Common myeloid progenitor, CD34-positive (primary cell): ENCODE measurements around the gene ATP8A1.

Experiments
- CTCF ChIA-PET: fragments of 350-600 bp; sonication (Branson Sonifier 250); formaldehyde crosslinking; loops from one replicate; lab custom pipeline; 2021; ENCODE audit warnings: antibody characterized with exemption; lab: Charles Lee
- POLR2A ChIA-PET: fragments of 350-600 bp; sonication (Branson Sonifier 250); formaldehyde crosslinking; loops from one replicate; lab custom pipeline; 2021; ENCODE audit warnings: antibody characterized with exemption; lab: Charles Lee
- DNase-seq, 3 donors: peaks; one replicate each; pipeline versions ENCODE4 v3.0.0 to v3.0.0-alpha.2; 2013
- H3K27ac ChIP-seq, 2 experiments: 1 replicate in 1 of 2; 2 replicates in 1 of 2; pipeline ENCODE4 v1.7.0; 2013; ENCODE audit warnings: inconsistent platforms in 2 of 2, low read length in 2 of 2, mild to moderate bottlenecking in 2 of 2, low read depth in 1 of 2, moderate library complexity in 1 of 2; ENCODE audit not compliant: severe bottlenecking in 2 of 2, insufficient read depth in 1 of 2, poor library complexity in 1 of 2
- H3K27me3 ChIP-seq, 5 experiments: replicated peaks in 2 of 5; 1 replicate in 3 of 5; 2 replicates in 2 of 5; pipeline versions ENCODE4 v1.6.1 to v1.7.0; 2013; ENCODE audit warnings: low read length in 4 of 5, mild to moderate bottlenecking in 2 of 5, moderate library complexity in 2 of 5, inconsistent platforms in 1 of 5; ENCODE audit not compliant: insufficient read depth in 5 of 5, control insufficient read depth in 4 of 5
- H3K36me3 ChIP-seq, 4 experiments: 1 replicate in 2 of 4; 2 replicates in 2 of 4; pipeline versions ENCODE4 v1.6.1 to v1.7.0; 2013; ENCODE audit warnings: low read length in 3 of 4, control low read depth in 1 of 4, mild to moderate bottlenecking in 1 of 4; ENCODE audit not compliant: control insufficient read depth in 4 of 4, insufficient read depth in 4 of 4
- H3K4me1 ChIP-seq, 4 experiments: 1 replicate in 3 of 4; 2 replicates in 1 of 4; pipeline versions ENCODE4 v1.6.1 to v1.7.1; 2013; ENCODE audit warnings: low read length in 3 of 4, mild to moderate bottlenecking in 3 of 4, control low read depth in 1 of 4, inconsistent platforms in 1 of 4, moderate library complexity in 1 of 4; ENCODE audit not compliant: control insufficient read depth in 4 of 4, insufficient read depth in 4 of 4; ENCODE audit errors: control extremely low read depth in 1 of 4
- H3K4me3 ChIP-seq, 7 experiments: 1 replicate in 4 of 7; 2 replicates in 3 of 7; pipeline versions ENCODE4 v1.5.1 to v1.7.0; 2013; ENCODE audit warnings: mild to moderate bottlenecking in 7 of 7, low read length in 6 of 7, moderate library complexity in 6 of 7, inconsistent platforms in 2 of 7, low read depth in 2 of 7, control low read depth in 1 of 7; ENCODE audit not compliant: insufficient read depth in 4 of 7, control insufficient read depth in 1 of 7; ENCODE audit errors: extremely low read depth in 1 of 7
- H3K9me3 ChIP-seq, 5 experiments: 1 replicate in 4 of 5; 2 replicates in 1 of 5; pipeline versions ENCODE4 v1.6.1 to v1.7.1; 2013; ENCODE audit warnings: low read length in 4 of 5, mild to moderate bottlenecking in 2 of 5, inconsistent platforms in 1 of 5, low read depth in 1 of 5, moderate library complexity in 1 of 5; ENCODE audit not compliant: control insufficient read depth in 4 of 5, insufficient read depth in 2 of 5; ENCODE audit errors: control extremely low read depth in 1 of 5
- WGBS: methylation state at CpG from one replicate; pipeline ENCODE4 v1.1.5; 2013; ENCODE audit not compliant: insufficient coverage; 5-methylcytosine and 5-hydroxymethylcytosine counted together

ATP8A1 gene

DNA sequence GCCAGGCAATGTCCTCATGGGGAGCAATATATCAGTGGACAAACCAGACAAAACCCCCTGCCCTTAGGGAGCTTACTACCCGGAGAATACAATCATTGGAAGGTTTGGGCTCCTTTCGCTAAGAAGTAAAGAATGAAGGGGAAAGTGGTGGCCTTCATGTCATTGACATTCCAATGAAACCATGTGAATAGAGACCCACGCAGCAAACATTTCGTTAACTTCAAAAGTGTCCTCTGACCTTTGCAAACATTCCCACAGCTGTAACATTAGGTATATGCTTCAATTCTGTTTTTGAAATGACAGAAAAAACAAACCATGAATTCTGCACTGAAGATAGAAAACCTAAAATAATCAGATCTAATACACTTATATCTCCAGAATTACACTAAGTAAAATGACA lies 7.0 kb downstream of the ATP8A1 start:
- peaks cover 0 to 13% (median 5%) of the 10 kb centered on the region in 5 experiments for H3K9me3 ChIP-seq
- peaks cover 0 to 2% (median 0%) of the 10 kb centered on the region in 4 experiments for H3K36me3 ChIP-seq
- 80% methylated on average over 3 of the region's 4 CpGs for WGBS
- no peak overlapping the region for H3K4me3 ChIP-seq
- H3K27ac ChIP-seq: no peak overlapping the region
- DNase-seq: no peak
- H3K4me1 ChIP-seq: peaks cover 3 to 11% (median 7%) of the 10 kb centered on the region in 4 experiments
- H3K27me3 ChIP-seq: no peaks in the 10 kb centered on the region
- ChIA-PET POLR2A (no interaction called here), CTCF (interaction anchor here (1.1 kb wide), 1 partner anchor 9 kb away, joined by 3 read pairs; no protein-coding TSS in a partner anchor)

DNA sequence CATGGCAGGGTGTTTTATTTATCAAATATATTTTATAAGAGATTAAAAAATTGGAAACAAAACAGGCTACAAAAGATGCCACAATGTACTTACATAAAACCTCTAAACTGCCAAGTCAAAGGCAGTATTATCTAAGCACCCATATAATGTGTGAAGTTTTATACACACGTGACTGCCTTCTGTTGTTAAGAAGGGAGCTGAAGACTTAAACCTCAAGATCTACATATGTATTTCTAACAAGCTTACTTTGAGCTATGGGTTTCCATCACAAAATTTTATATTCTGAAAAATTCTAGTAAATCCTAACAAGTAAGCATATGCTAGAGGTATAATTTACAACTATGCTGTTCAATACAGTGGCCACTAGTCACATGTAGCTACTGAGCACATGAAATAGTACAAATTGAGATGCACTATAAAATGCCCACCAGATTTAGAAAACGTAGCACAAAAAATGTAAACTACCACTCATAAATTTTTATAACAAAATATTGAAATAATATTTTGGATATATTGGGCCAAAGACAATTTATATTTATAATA lies 9.8 kb downstream of the ATP8A1 start:
- ChIA-PET CTCF (interaction anchor here (1.1 to 3.4 kb wide), 2 partner anchors 10 to 11 kb away, joined by 3 to 16 read pairs; partner anchors contain the start of gene ATP8A1), POLR2A (no interaction called here)
- Histone ChIP-seq H3K27ac (no peak overlapping the region), H3K4me1 (no peaks in the 10 kb centered on the region), H3K36me3 (peaks cover 0 to 2% (median 0%) of the 10 kb centered on the region in 4 experiments), H3K27me3 (no peaks in the 10 kb centered on the region), H3K4me3 (no peak overlapping the region), H3K9me3 (peaks cover 0 to 11% (median 5%) of the 10 kb centered on the region in 5 experiments)
- WGBS: no CpG with 5 or more reads among the region's 2 CpGs
- no peak for DNase-seq

DNA sequence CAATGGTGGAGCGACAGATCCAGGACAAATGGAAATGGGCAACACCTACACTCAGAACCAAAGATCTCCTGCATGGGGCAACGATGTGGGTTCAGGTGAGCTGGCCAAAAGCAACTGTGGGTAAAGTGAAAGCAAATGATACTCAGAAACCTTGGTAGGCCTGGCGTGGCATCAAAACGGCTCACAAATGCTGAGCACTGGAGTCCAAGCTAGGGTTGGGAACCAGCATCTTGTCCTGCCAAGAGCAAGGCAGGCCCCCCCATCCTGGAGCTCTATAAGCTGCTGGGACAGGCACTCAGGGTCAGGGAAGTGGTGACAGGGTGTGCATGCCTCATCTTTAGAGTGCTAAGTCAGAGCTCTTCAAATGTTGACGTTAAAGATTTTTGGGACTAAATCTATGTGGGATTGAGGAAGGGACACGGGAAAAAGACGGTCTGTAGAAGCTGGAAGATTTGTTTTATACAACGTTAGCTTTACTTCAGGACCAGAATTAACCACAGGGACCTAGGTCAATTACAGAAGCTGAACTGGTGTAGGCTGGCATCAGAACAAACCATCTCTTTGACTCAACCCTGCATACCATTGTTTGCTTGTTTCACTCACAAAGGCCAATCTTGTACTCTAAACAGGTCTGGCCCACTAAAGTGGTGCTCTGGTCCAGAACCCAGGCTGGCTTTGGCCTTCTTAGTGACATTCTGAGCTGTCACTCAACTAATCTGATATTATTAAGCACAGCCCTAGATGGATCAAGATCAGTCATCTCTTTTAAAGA lies 10.7 kb downstream of the ATP8A1 start:
- Histone ChIP-seq H3K9me3 (peaks cover 0 to 4% (median 0%) of the 10 kb centered on the region in 5 experiments), H3K36me3 (no peaks in the 10 kb centered on the region), H3K4me3 (no peak overlapping the region), H3K4me1 (peaks cover 0 to under 1% (median 0%) of the 10 kb centered on the region in 4 experiments), H3K27ac (no peak overlapping the region), H3K27me3 (no peaks in the 10 kb centered on the region)
- ChIA-PET POLR2A (interaction anchor here (0.6 kb wide), 1 partner anchor 50 kb away, joined by 3 read pairs; no protein-coding TSS in a partner anchor), CTCF (interaction anchor here (0.7 to 3.4 kb wide), 4 partner anchors 10 to 104 kb away, joined by 3 to 16 read pairs (median 4); partner anchors contain the start of gene ATP8A1)
- 94% methylated on average over 6 of the region's 8 CpGs for WGBS
- DNase-seq: no peak

DNA sequence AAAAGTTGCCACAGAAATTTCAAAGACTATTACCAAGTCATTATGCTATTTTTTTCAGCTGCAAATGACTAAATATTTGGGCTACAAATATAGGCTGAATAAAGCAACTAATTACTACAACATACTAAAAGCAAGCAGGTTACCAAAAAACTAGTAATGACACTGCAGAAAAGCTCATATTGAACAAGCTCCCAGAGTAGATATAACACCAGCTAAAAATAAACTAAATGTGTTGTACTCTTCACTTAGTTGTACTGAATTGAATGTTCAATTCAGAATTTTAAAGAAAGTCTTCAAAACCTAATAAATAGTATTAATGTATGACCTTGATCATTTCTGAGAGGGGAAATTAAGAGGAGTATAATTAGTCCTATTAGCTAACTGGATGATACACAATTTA lies 12.0 kb downstream of the ATP8A1 start:
- Histone ChIP-seq H3K4me3 (no peak overlapping the region), H3K36me3 (no peaks in the 10 kb centered on the region), H3K27me3 (no peaks in the 10 kb centered on the region), H3K9me3 (no peaks in the 10 kb centered on the region), H3K4me1 (peaks cover 0 to 9% (median 6%) of the 10 kb centered on the region in 4 experiments), H3K27ac (no peak overlapping the region)
- CTCF ChIA-PET: interaction anchor here (0.6 to 3.4 kb wide), 3 partner anchors 12 to 48 kb away, joined by 3 to 16 read pairs (median 3); partner anchors contain the start of gene ATP8A1
- DNase-seq: no peak
- POLR2A ChIA-PET: no interaction called here

DNA sequence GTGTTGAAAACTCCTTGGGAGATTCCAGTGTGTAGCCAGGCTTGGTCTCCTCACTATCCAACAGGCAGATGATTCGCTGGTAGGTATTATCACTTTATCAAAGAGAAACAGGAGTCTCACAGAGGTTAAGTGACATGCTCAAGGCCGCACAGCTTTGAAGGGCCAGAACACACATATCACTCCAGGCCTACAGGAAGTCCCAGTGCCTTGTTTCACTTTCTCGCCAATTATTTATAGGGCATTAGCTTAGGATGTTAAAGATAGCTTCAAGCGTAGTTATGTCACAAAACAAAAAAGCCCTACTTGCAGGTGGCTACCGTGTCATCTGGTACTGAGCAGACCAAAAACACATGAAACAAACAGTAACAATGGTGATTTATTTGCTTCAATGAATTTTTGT lies 13.2 kb downstream of the ATP8A1 start:
- Histone ChIP-seq H3K9me3 (no peaks in the 10 kb centered on the region), H3K27me3 (no peaks in the 10 kb centered on the region), H3K27ac (no peak overlapping the region), H3K4me1 (peaks cover 9 to 20% (median 15%) of the 10 kb centered on the region in 4 experiments), H3K4me3 (no peak overlapping the region), H3K36me3 (no peaks in the 10 kb centered on the region)
- DNase-seq: peak in 1 of 3 donors; percentile 34
- ChIA-PET CTCF (interaction anchor here (0.9 kb wide), 1 partner anchor 13 kb away, joined by 3 read pairs; the partner anchor contains the start of gene ATP8A1), POLR2A (no interaction called here)
- 80% methylated on average over 2 of the region's 5 CpGs for WGBS

DNA sequence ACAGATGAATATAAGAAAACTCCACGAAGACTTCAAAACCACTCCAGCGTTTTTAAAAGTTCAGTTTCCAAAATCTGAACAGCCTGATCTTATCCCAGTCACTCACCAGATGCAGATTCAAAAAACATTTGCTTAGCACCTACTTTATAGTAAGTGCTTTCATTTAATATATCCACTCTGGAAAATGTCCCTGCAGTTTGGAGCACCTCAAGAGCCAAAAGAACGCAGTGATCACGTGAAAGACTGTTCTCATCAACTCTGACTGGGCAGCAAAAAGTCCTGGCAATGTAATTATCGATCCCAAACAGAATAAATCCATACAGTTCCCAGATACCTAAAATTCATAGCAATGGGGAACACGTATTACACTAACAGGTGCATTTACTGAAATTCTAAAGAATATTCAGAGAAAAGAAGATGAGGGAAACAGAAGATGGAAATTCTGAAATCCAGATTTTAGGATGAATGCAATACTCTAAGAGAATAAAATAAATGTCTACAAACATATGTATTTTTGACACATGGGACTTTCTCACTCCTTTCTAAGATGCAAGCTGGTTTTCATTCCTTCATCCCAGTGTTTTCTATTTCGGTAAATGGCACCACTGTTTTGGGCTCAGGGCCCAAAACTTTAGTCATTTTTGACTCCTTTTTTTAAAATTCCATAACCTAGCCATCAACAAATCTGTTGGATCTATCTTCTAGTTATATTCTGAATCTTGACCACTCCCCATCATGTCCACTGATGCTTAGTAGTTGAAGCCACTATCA lies 13.9 kb downstream of the ATP8A1 start:
- Histone ChIP-seq H3K4me3 (no peak overlapping the region), H3K27ac (no peak overlapping the region), H3K36me3 (no peaks in the 10 kb centered on the region), H3K9me3 (no peaks in the 10 kb centered on the region), H3K27me3 (no peaks in the 10 kb centered on the region), H3K4me1 (peaks cover 13 to 26% (median 20%) of the 10 kb centered on the region in 4 experiments)
- WGBS: 98% methylated on average over 4 of the region's 7 CpGs
- CTCF ChIA-PET: interaction anchor here (0.9 to 1.2 kb wide), 2 partner anchors 13 to 52 kb away, joined by 3 to 5 read pairs; partner anchors contain the start of gene ATP8A1
- no peak for DNase-seq
- POLR2A ChIA-PET: no interaction called here
